K562 (cell line): ENCODE results near the gene BAZ2A. TPM values are rescaled to one million over a fixed set of nuclear protein-coding genes. Genes with fewer than 3 reads are reported as not detected.
A peak's percentile ranks its signal among the peaks of the same experiment; 100 is the strongest.

Experiments
- CBX2 ChIP-seq: fragments of 200-600 bp; sonication (generic); IDR thresholded peaks from one replicate; pipeline ENCODE4 v1.6.1; 2012; ENCODE audit warnings: mild to moderate bottlenecking, low read length, inconsistent platforms; ENCODE audit not compliant: insufficient read depth, poor library complexity, severe bottlenecking
- CHD4 ChIP-seq: fragments of 200-600 bp; sonication (generic); IDR thresholded peaks from 3 replicates; pipeline ENCODE4 v1.6.1; 2012; ENCODE audit warnings: low read depth, mild to moderate bottlenecking, mixed read lengths, low read length, inconsistent platforms; ENCODE audit not compliant: insufficient read depth, insufficient replicate concordance, poor library complexity, severe bottlenecking
- CTCF ChIP-seq, 3 experiments: IDR thresholded peaks in 2 of 3; conservative IDR thresholded peaks in 1 of 3; 2 replicates each; pipeline ENCODE4 v1.5.1; 2011 to 2012; ENCODE audit warnings: low read length in 3 of 3, mild to moderate bottlenecking in 3 of 3, control low read depth in 2 of 3, improper control_type of control experiment in 1 of 3, inconsistent platforms in 1 of 3, low read depth in 1 of 3, mixed read lengths in 1 of 3, moderate library complexity in 1 of 3; ENCODE audit not compliant: insufficient read depth in 2 of 3
- EZH2 ChIP-seq: IDR thresholded peaks from 2 replicates; pipeline ENCODE4 v1.6.1; 2012; ENCODE audit warnings: low read depth, mild to moderate bottlenecking, inconsistent platforms, low read length, borderline replicate concordance
- GABPB1 ChIP-seq: sonication (generic); formaldehyde crosslinking; IDR thresholded peaks from 2 replicates; pipeline ENCODE4 v1.8.0; 2022; ENCODE audit warnings: mild to moderate bottlenecking, missing genetic modification reagents
- HDAC1 ChIP-seq, 2 experiments: fragments of 450-650 bp; IDR thresholded peaks; 2 replicates each; pipeline ENCODE4 v1.6.1; 2016 to 2017; ENCODE audit warnings: inconsistent platforms in 1 of 2, mild to moderate bottlenecking in 1 of 2, moderate library complexity in 1 of 2
- IRF1 ChIP-seq: sonication (generic); formaldehyde crosslinking; IDR thresholded peaks from 2 replicates; pipeline ENCODE4 v1.8.0; 2022; ENCODE audit warnings: missing genetic modification reagents, mild to moderate bottlenecking, borderline replicate concordance
- JUNB ChIP-seq: fragments of 450-650 bp; formaldehyde crosslinking; conservative IDR thresholded peaks from 2 replicates; pipeline ENCODE4 v1.4.0; 2020; ENCODE audit warnings: mild to moderate bottlenecking
- MTF1 ChIP-seq: fragments of 250-450 bp; sonication (Bioruptor Pico); IDR thresholded peaks from 2 replicates; pipeline ENCODE4 v1.9.0; 2021; ENCODE audit warnings: moderate library complexity, mild to moderate bottlenecking, inconsistent platforms, borderline replicate concordance
- NBN ChIP-seq: fragments of 450-650 bp; IDR thresholded peaks from 2 replicates; pipeline ENCODE4 v1.6.1; 2016; ENCODE audit warnings: low read depth, mild to moderate bottlenecking
- RCOR1 ChIP-seq, 2 experiments: IDR thresholded peaks; 2 replicates each; pipeline ENCODE4 v1.6.1; 2012; ENCODE audit warnings: low read depth in 2 of 2, low read length in 2 of 2, borderline replicate concordance in 1 of 2, improper control_type of control experiment in 1 of 2
- TAL1 ChIP-seq: fragments of 450-650 bp; IDR thresholded peaks from 2 replicates; pipeline ENCODE4 v1.6.1; 2016; ENCODE audit warnings: mild to moderate bottlenecking
- ZNF175 ChIP-seq: fragments of 200-800 bp; sonication (Bioruptor generic); IDR thresholded peaks from 2 replicates; pipeline ENCODE4 v1.6.1; 2016; ENCODE audit warnings: low read depth, mild to moderate bottlenecking, missing genetic modification characterization, missing compliant biosample characterization
- ZNF282 ChIP-seq: sonication (generic); formaldehyde crosslinking; IDR thresholded peaks from 2 replicates; pipeline ENCODE4 v1.8.1; 2023; ENCODE audit warnings: missing genetic modification reagents
- ZNF318 ChIP-seq, 2 experiments: fragments of 450-650 bp; IDR thresholded peaks; 2 replicates each; pipeline ENCODE4 v1.6.1; 2016; ENCODE audit warnings: mild to moderate bottlenecking in 2 of 2, borderline replicate concordance in 1 of 2, low read depth in 1 of 2, moderate library complexity in 1 of 2
- polyA plus RNA-seq, 8 experiments: library from polyadenylated mRNA; depleted of rRNA in 4 of 8; stranded (reverse) in 5 of 8; unstranded in 3 of 8; fragments of >200 nt; fragmentation: Nextera tagmentation in 2 of 8; fragmentation: Illumina TruSeq in 1 of 8; extraction: Ambion mirVana in 2 of 8; extraction: Trizol in 1 of 8; gene quantifications; 2 replicates each; pipeline versions ENCODE4 v1.2.1 to v1.2.3, GENCODE V29; 2011 to 2014; ENCODE audit warnings: inconsistent platforms in 1 of 8, missing spikeins in 1 of 8
- total RNA-seq, 7 experiments: library from RNA; depleted of rRNA in 6 of 7; stranded (reverse); fragments of >200 nt in 6 of 7; fragmentation: Illumina TruSeq in 2 of 7; extraction: Trizol in 2 of 7; gene quantifications; 2 replicates each; pipeline versions ENCODE4 v1.2.1 to v1.2.3, GENCODE V29; 2011 to 2021; ENCODE audit warnings: low replicate concordance in 1 of 7

Gene BAZ2A
- total and polyA plus RNA-seq, 9 of the 15 experiments (the other 6 are each of a cell fraction or from before 2014, with no cell fraction given): 4.5 to 86.4 (median 26.2) TPM

GRCh38 chr12:56628671-56629458, 1.3 kb downstream of the BAZ2A start (continued):
- TF ChIP-seq ZNF318 (IDR thresholded peaks at IDR 0.05; ENCODE audit: borderline replicate concordance in 1 of 2, low read depth in 1 of 2) (no peak), CBX2 (no peak), JUNB (CRISPR knock-in tag) (no peak), ZNF175 (no peak), CTCF (IDR thresholded peaks at IDR 0.05 in 2 of 3, conservative IDR thresholded peaks at IDR 0.05 in 1 of 3; ENCODE audit: insufficient read depth in 2 of 3, low read depth in 1 of 3, low read length in 3 of 3) (no peak), IRF1 (CRISPR knock-in tag) (no peak), NBN (no peak), EZH2 (no peak), ZNF282 (CRISPR knock-in tag) (no peak), CHD4 (no peak), TAL1 (no peak), MTF1 (CRISPR knock-in tag) (no peak), GABPB1 (peak; percentile 15; the same call in 1 of the 2 replicates), RCOR1 (IDR thresholded peaks at IDR 0.05; ENCODE audit: borderline replicate concordance in 1 of 2, low read depth in 2 of 2, low read length in 2 of 2) (no peak), HDAC1 (IDR thresholded peaks at IDR 0.05) (peak in 1 of 2 experiments; percentile 53; a peak in 2 of 4 replicates)
